T-helper 1 cell treated with Interleukin-12 subunit alpha and Interleukin-12 subunit beta and Interleukin-4 antibody, amounts not matched to agents 30 μg/mL and 1 μg/mL, for 36 hours (primary cell): Measurements from ENCODE around the gene GTPBP4.
"Not testable (repeated sequence)": the region's sequence is repeated elsewhere in the genome, so short reads cannot be mapped to it uniquely, and the experiment has no call there.

ENCODE experiments used
- H3K27ac Mint-ChIP-seq: one replicate; pipeline ENCODE4 v1.8.0; 2021; ENCODE audit warnings: mild to moderate bottlenecking, mixed read lengths
- H3K27me3 Mint-ChIP-seq: one replicate; pipeline ENCODE4 v1.8.0; 2021; ENCODE audit warnings: low read depth, mixed read lengths
- H3K36me3 Mint-ChIP-seq: one replicate; pipeline ENCODE4 v1.8.0; 2021; ENCODE audit warnings: low read depth, mixed read lengths
- H3K4me1 Mint-ChIP-seq: one replicate; pipeline ENCODE4 v1.8.0; 2021; ENCODE audit warnings: low read depth, mixed read lengths
- H3K4me3 Mint-ChIP-seq: one replicate; pipeline ENCODE4 v1.8.0; 2021; ENCODE audit warnings: mild to moderate bottlenecking, moderate library complexity, mixed read lengths
- H3K9me3 Mint-ChIP-seq: one replicate; pipeline ENCODE4 v1.8.0; 2021; ENCODE audit warnings: mixed read lengths

Gene GTPBP4

GRCh38 chr10:1058017-1058416 lies 69.8 kb downstream of the GTPBP4 start:
- Mint-ChIP-seq H3K9me3 (no peaks in the 10 kb centered on the region), H3K27me3 (no peaks in the 10 kb centered on the region), H3K4me1 (peaks cover 78% of the 10 kb centered on the region), H3K36me3 (peaks cover 38% of the 10 kb centered on the region), H3K27ac (peak overlapping the region; percentile 85), H3K4me3 (peak overlapping the region; percentile 95)

GRCh38 chr10:1059902-1060301 lies 71.7 kb downstream of the GTPBP4 start:
- Mint-ChIP-seq H3K4me1 (peaks cover 75% of the 10 kb centered on the region), H3K27me3 (no peaks in the 10 kb centered on the region), H3K9me3 (no peaks in the 10 kb centered on the region), H3K27ac (peak overlapping the region; percentile 56), H3K36me3 (peaks cover 33% of the 10 kb centered on the region), H3K4me3 (no peak overlapping the region)

DNA sequence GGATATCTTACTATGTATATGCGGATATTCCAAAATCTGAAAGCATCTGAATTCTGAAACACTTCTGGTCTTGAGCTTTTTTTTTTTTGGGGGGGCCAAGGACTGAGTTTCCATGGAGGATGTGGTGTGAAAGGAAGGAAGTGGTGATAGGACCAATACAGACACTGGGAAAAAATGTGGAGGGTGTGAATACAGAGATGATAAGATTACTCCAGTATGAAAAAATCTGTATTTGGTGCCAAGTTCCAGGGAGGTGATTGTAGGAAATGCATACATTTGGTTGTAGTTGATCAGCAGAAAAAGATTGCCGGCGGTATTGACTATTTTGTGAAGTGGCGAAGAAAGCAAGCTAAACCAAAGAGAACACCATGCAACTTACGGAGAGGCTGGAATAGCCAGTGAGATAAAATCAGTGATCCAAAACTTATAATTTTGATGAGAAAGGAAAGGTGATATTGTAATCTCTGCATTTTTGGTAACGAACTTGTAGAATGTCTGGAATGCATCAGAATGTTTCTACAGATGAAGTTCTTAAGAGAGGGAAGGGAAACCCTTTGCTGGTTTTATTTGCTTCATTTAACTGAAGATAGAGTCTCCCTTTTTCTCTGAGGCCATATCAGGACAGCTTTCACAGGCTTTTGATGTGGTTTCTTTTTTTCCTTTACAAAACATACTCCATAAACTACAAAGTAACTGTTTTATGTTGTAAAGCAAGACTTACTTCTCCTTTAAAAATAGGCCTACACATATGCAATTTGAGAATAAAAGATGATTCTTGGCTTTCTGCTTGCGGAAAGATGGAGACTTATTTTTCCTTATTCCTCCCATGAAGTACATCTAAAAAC lies 73.9 kb downstream of the GTPBP4 start:
- peak overlapping the region; percentile 67 for H3K27ac Mint-ChIP-seq
- peaks cover 30% of the 10 kb centered on the region for H3K36me3 Mint-ChIP-seq
- H3K9me3 Mint-ChIP-seq: no peaks in the 10 kb centered on the region
- H3K4me3 Mint-ChIP-seq: peak overlapping the region; percentile 47
- H3K27me3 Mint-ChIP-seq: no peaks in the 10 kb centered on the region
- peaks cover 73% of the 10 kb centered on the region for H3K4me1 Mint-ChIP-seq

GRCh38 chr10:1063232-1063865 lies 75.1 kb downstream of the GTPBP4 start:
- no peaks in the 10 kb centered on the region for H3K9me3 Mint-ChIP-seq
- peaks cover 69% of the 10 kb centered on the region for H3K4me1 Mint-ChIP-seq
- peaks cover 29% of the 10 kb centered on the region for H3K36me3 Mint-ChIP-seq
- peak overlapping the region; percentile 67 for H3K27ac Mint-ChIP-seq
- H3K4me3 Mint-ChIP-seq: peak overlapping the region; percentile 47
- H3K27me3 Mint-ChIP-seq: no peaks in the 10 kb centered on the region

GRCh38 chr10:1064964-1065247 lies 76.7 kb downstream of the GTPBP4 start:
- H3K4me1 Mint-ChIP-seq: peaks cover 67% of the 10 kb centered on the region
- H3K36me3 Mint-ChIP-seq: peaks cover 23% of the 10 kb centered on the region
- no peaks in the 10 kb centered on the region for H3K27me3 Mint-ChIP-seq
- H3K4me3 Mint-ChIP-seq: no peak overlapping the region
- H3K27ac Mint-ChIP-seq: no peak overlapping the region
- H3K9me3 Mint-ChIP-seq: no peaks in the 10 kb centered on the region

DNA sequence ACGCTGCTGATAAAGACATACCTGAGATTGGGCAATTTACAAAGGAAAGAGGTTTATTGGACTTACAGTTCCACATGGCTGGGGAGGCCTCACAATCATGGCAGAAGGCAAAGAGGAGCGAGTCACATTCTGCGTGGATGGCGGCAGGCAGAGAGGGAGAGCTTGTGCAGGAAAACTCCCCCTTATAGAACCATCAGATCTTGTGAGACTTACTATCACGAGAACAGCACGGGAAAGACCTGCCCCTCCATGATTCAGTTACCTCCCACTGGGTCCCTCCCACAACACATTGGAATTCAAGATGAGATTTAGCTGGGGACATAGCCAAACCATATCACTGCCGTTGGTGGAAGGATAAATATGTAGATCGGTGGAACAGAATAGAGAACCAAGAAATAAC lies 78.5 kb downstream of the GTPBP4 start:
- not testable (repeated sequence) for H3K27ac Mint-ChIP-seq, H3K4me3 Mint-ChIP-seq, H3K27me3 Mint-ChIP-seq, H3K9me3 Mint-ChIP-seq
- peaks cover 20% of the 10 kb centered on the region for H3K36me3 Mint-ChIP-seq
- peaks cover 54% of the 10 kb centered on the region for H3K4me1 Mint-ChIP-seq

DNA sequence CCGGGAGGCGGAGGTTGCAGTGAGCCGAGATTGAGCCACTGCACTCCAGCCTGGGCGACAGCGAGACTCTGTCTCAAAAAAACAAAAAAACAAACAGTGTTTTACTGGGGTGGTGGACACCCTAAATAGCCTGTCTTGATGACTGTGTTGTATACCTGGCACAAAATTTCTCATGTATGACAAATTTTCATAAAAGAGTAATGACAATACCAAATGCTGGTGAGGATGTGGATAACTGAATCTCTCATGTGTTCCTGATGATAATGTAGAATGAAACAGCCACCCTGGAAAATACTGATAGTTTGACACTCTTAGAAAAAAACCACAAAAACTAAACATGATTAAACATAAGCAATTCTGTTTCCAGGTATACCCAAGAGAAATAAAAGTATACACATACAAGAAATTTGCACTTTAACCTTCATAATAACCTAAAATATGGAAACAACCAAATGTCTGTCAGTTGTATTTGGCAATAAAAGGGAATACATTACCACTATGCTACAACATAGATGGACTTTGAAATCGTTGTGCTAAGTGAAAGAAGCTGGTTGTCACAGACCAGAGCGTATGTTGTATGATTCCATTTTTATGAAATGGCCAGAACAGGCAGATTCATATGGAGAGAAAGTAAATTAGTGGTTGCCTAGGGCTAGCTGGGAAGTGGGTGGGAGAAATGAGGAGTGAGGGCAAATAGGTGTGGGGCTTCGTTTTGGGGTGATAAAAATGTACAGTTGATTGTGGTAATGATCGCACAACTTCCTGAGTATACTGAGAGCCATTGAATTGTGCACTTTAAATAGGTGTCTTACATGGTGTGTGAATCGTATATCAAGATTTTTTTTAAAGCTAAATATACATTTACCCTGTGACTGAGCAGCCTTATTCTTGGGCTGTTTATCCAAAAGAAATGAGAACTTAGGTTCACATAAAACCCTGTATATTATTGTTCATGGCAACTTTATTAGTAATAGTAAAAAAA lies 80.4 kb downstream of the GTPBP4 start:
- peaks cover 19% of the 10 kb centered on the region for H3K36me3 Mint-ChIP-seq
- H3K4me3 Mint-ChIP-seq: no peak overlapping the region
- peaks cover 34% of the 10 kb centered on the region for H3K4me1 Mint-ChIP-seq
- no peaks in the 10 kb centered on the region for H3K27me3 Mint-ChIP-seq
- H3K9me3 Mint-ChIP-seq: no peaks in the 10 kb centered on the region
- no peak overlapping the region for H3K27ac Mint-ChIP-seq
